Breast epithelium (tissue), 3 donors: ENCODE data around the gene PRIM2.

Experiments
- POLR2A ChIP-seq: fragments of 450-650 bp; IDR thresholded peaks from one replicate; pipeline ENCODE4 v1.6.1; 2016; ENCODE audit warnings: antibody characterized with exemption, mild to moderate bottlenecking, moderate library complexity
- POLR2AphosphoS5 ChIP-seq, 3 donors: sonication (generic); formaldehyde crosslinking; IDR thresholded peaks; one replicate each; pipeline ENCODE4 v1.6.1; 2017; ENCODE audit warnings: antibody characterized with exemption in 3 of 3
- TF ChIP-seq, protein P1 (sequence below), 3 donors: fragments of 450-650 bp; IDR thresholded peaks; one replicate each; pipeline ENCODE4 v1.5.1; 2016 to 2017; ENCODE audit warnings: antibody characterized with exemption in 3 of 3, mild to moderate bottlenecking in 3 of 3, moderate library complexity in 3 of 3

DNA sequence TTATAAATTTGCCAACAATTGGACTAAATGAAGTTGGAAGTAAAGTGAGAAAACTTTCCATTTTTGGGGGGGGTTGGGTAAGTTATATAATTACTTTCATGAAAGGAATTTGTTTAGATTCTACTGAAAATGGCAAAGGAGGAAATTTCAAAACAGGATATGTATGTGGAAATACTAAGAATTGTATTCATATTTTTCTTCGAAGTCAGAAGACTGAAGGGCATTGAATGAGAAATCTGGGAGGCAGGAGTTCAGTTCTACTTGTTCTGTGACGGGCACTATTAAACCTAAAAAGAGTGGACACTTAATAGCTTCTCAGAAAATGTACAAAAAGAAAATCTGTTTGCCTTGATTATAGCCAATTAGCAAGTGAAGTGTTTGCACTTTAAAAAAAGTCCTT is 114.7 kb downstream of the PRIM2 start:
- TF ChIP-seq POLR2A, result no peak
- no peak for TF ChIP-seq POLR2AphosphoS5 (IDR thresholded peaks at IDR 0.05)
- TF ChIP-seq, protein P1, sequence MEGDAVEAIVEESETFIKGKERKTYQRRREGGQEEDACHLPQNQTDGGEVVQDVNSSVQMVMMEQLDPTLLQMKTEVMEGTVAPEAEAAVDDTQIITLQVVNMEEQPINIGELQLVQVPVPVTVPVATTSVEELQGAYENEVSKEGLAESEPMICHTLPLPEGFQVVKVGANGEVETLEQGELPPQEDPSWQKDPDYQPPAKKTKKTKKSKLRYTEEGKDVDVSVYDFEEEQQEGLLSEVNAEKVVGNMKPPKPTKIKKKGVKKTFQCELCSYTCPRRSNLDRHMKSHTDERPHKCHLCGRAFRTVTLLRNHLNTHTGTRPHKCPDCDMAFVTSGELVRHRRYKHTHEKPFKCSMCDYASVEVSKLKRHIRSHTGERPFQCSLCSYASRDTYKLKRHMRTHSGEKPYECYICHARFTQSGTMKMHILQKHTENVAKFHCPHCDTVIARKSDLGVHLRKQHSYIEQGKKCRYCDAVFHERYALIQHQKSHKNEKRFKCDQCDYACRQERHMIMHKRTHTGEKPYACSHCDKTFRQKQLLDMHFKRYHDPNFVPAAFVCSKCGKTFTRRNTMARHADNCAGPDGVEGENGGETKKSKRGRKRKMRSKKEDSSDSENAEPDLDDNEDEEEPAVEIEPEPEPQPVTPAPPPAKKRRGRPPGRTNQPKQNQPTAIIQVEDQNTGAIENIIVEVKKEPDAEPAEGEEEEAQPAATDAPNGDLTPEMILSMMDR (IDR thresholded peaks at IDR 0.05), result no peak
